Liver (tissue), 3 donors: ENCODE data around the gene SCN2B.

Experiments
- ATF3 ChIP-seq: IDR thresholded peaks from 2 replicates; pipeline ENCODE4 v1.6.1; 2016; ENCODE audit warnings: antibody characterized with exemption
- CTCF ChIP-seq: fragments of 150-350 bp; IDR thresholded peaks from 2 replicates; pipeline ENCODE4 v1.5.1; 2017; ENCODE audit warnings: improper control_type of control experiment, low read depth, low read length; ENCODE audit not compliant: missing input control
- EGR1 ChIP-seq, 2 donors: IDR thresholded peaks; 2 replicates each; pipeline ENCODE4 v1.6.1; 2016 to 2018; ENCODE audit warnings: antibody characterized with exemption in 2 of 2, low read depth in 2 of 2
- HNF4G ChIP-seq: IDR thresholded peaks from 2 replicates; pipeline ENCODE4 v1.6.1; 2016; ENCODE audit warnings: antibody characterized with exemption
- JUND ChIP-seq, 2 donors: IDR thresholded peaks; 2 replicates each; pipeline ENCODE4 v1.6.1; 2016; ENCODE audit warnings: antibody characterized with exemption in 2 of 2
- MAX ChIP-seq: IDR thresholded peaks from 2 replicates; pipeline ENCODE4 v1.6.1; 2016; ENCODE audit warnings: antibody characterized with exemption
- RAD21 ChIP-seq, 2 donors: IDR thresholded peaks; 2 replicates each; pipeline ENCODE4 v1.6.1; 2016; ENCODE audit warnings: antibody characterized with exemption in 2 of 2, mild to moderate bottlenecking in 2 of 2
- REST ChIP-seq: IDR thresholded peaks from 2 replicates; pipeline ENCODE4 v1.6.1; 2016; ENCODE audit warnings: antibody characterized with exemption, mild to moderate bottlenecking
- RXRA ChIP-seq, 2 donors: IDR thresholded peaks; 2 replicates each; pipeline ENCODE4 v1.6.1; 2017 to 2018; ENCODE audit warnings: antibody characterized with exemption in 2 of 2, mild to moderate bottlenecking in 1 of 2
- SP1 ChIP-seq: IDR thresholded peaks from 2 replicates; pipeline ENCODE4 v1.6.1; 2018; ENCODE audit warnings: antibody characterized with exemption, mild to moderate bottlenecking
- TAF1 ChIP-seq: conservative IDR thresholded peaks from 2 replicates; pipeline ENCODE4 v1.6.1; 2016; ENCODE audit warnings: antibody characterized with exemption, mild to moderate bottlenecking
- ZBTB33 ChIP-seq: IDR thresholded peaks from 2 replicates; pipeline ENCODE4 v1.6.1; 2016; ENCODE audit warnings: antibody characterized with exemption
- donor health status: healthy.
- donor health status: healthy.

- TF ChIP-seq TAF1: no peak
- no peak for TF ChIP-seq EGR1 (IDR thresholded peaks at IDR 0.05; ENCODE audit: low read depth in 2 of 2)
- no peak for TF ChIP-seq CTCF
- TF ChIP-seq SP1: no peak
- no peak for TF ChIP-seq ZBTB33
- no peak for TF ChIP-seq ATF3
- no peak for TF ChIP-seq MAX
- TF ChIP-seq RAD21 (IDR thresholded peaks at IDR 0.05): no peak
- no peak for TF ChIP-seq JUND (IDR thresholded peaks at IDR 0.05)
- no peak for TF ChIP-seq REST
- no peak for TF ChIP-seq RXRA (IDR thresholded peaks at IDR 0.05)
- TF ChIP-seq HNF4G: no peak
These were observed 5.6 kb downstream of the SCN2B start for GRCh38 chr11:118170882-118171268.
